Hepatocyte (in vitro differentiated cells): ENCODE data around the gene CADPS2. TPM values are rescaled to one million over a fixed set of nuclear protein-coding genes. Genes with fewer than 3 reads are reported as not detected.

Source experiments
- DNase-seq: peaks from one replicate; pipeline ENCODE4 v3.0.0-alpha.2; 2016; ENCODE audit warnings: low spot score
- H2AFZ ChIP-seq: fragments of 200-600 bp; sonication (generic); 2 replicates; pipeline ENCODE4 v1.6.0; 2016; ENCODE audit warnings: antibody characterized with exemption, mild to moderate bottlenecking
- H3K27ac ChIP-seq: fragments of 200-600 bp; sonication (generic); 2 replicates; pipeline ENCODE4 v1.5.1; 2016; ENCODE audit warnings: mild to moderate bottlenecking
- H3K27me3 ChIP-seq: fragments of 200-600 bp; sonication (generic); 2 replicates; pipeline ENCODE4 v1.6.1; 2016
- H3K36me3 ChIP-seq: fragments of 200-600 bp; sonication (generic); replicated peaks from 2 replicates; pipeline ENCODE4 v1.5.1; 2016; ENCODE audit warnings: low read depth; ENCODE audit not compliant: insufficient read depth
- H3K4me1 ChIP-seq: fragments of 200-600 bp; sonication (generic); 2 replicates; pipeline ENCODE4 v1.5.1; 2016; ENCODE audit warnings: mild to moderate bottlenecking, moderate library complexity; ENCODE audit not compliant: insufficient read depth
- H3K4me2 ChIP-seq: fragments of 200-600 bp; sonication (generic); 2 replicates; pipeline ENCODE4 v1.6.0; 2016
- H3K4me3 ChIP-seq: fragments of 200-600 bp; sonication (generic); 2 replicates; pipeline ENCODE4 v1.5.1; 2016; ENCODE audit warnings: mild to moderate bottlenecking
- H3K79me2 ChIP-seq: fragments of 200-600 bp; sonication (generic); 2 replicates; pipeline ENCODE4 v1.6.0; 2017; ENCODE audit warnings: mild to moderate bottlenecking
- H3K9me2 ChIP-seq: fragments of 200-600 bp; sonication (generic); replicated peaks from 2 replicates; pipeline ENCODE4 v1.6.0; 2017; ENCODE audit warnings: mild to moderate bottlenecking; ENCODE audit not compliant: insufficient read depth
- H3K9me3 ChIP-seq: fragments of 200-600 bp; sonication (generic); 2 replicates; pipeline ENCODE4 v1.5.1; 2016; ENCODE audit warnings: low read depth, mild to moderate bottlenecking
- H4K20me1 ChIP-seq: fragments of 200-600 bp; sonication (generic); 2 replicates; pipeline ENCODE4 v1.6.0; 2016; ENCODE audit warnings: mild to moderate bottlenecking; ENCODE audit not compliant: insufficient read depth, poor library complexity, severe bottlenecking
- CTCF ChIP-seq: fragments of 200-600 bp; sonication (generic); IDR thresholded peaks from 2 replicates; pipeline ENCODE4 v1.5.1; 2016; ENCODE audit warnings: antibody characterized with exemption, mild to moderate bottlenecking; ENCODE audit not compliant: poor library complexity
- EZH2 ChIP-seq: fragments of 200-600 bp; sonication (generic); IDR thresholded peaks from 2 replicates; pipeline ENCODE4 v1.6.1; 2016; ENCODE audit warnings: antibody characterized with exemption, mild to moderate bottlenecking, borderline replicate concordance
- EZH2phosphoT487 ChIP-seq: fragments of 200-600 bp; sonication (generic); IDR thresholded peaks from one replicate; pipeline ENCODE4 v1.6.1; 2018; ENCODE audit warnings: antibody characterized with exemption, mild to moderate bottlenecking, low read depth, moderate library complexity; ENCODE audit not compliant: unreplicated experiment, severe bottlenecking
- WGBS: methylation state at CpG from one replicate; pipeline ENCODE4 v1.1.6; 2016; ENCODE audit warnings: low lambda C conversion rate; ENCODE audit errors: missing lambda C conversion rate; 5-methylcytosine and 5-hydroxymethylcytosine counted together
- polyA plus RNA-seq: library from polyadenylated mRNA; unstranded; fragments of >200 nt; fragmentation: Nextera tagmentation; extraction: Ambion mirVana; gene quantifications from 2 replicates; pipeline ENCODE4 v1.2.1, GENCODE V29; 2016
- total RNA-seq: library from RNA; depleted of rRNA; stranded (reverse); fragments of >200 nt; gene quantifications from 2 replicates; pipeline ENCODE4 v1.2.3, GENCODE V29; 2014

The CADPS2 gene
- total and polyA plus RNA-seq, 2 experiments from 2014 or later = 15.7 to 37.4 TPM

DNA sequence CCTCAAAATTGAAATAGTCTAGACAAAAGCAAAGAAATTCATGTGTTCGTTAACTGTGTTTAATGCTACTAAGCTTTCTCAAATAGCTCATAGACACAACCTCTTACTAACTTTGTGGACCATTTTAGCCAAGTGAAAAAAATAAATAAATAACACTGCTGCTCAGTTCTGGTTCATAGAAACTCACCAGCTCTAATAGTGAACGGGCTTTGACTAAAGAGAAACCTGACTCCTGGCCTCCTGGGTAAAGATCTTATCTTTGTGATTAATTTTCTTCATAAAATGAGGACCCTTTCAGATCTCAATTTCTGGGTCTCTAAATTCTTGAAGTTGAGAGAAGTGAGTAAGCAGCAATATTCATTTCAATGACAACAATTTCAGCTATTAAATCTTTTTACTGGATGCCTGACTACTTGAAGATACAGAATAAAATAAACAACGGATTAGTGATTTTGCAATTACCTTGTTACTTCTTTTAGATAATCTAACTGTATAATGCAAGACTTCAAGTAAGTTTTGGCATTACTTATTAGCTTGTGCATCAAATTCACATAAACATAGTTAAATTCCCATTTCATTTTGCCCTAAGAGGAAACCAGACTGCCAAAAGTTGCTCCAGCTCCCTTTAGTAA is 3.1 kb downstream of the CADPS2 start:
- no peak overlapping the region for H3K27ac ChIP-seq
- no peaks in the 10 kb centered on the region for H4K20me1 ChIP-seq
- H3K79me2 ChIP-seq = peaks cover 46% of the 10 kb centered on the region
- H3K4me2 ChIP-seq = peak overlapping the region; percentile 93
- no peaks in the 10 kb centered on the region for H3K36me3 ChIP-seq
- H3K4me3 ChIP-seq = no peak overlapping the region
- H3K27me3 ChIP-seq = no peaks in the 10 kb centered on the region
- no peak overlapping the region for H2AFZ ChIP-seq
- peaks cover 22% of the 10 kb centered on the region for H3K4me1 ChIP-seq
- TF ChIP-seq EZH2 (no peak), CTCF (no peak), EZH2phosphoT487 (no peak)
- H3K9me3 ChIP-seq = no peaks in the 10 kb centered on the region
- WGBS = 61% methylated on average over 3 of the region's 3 CpGs
- H3K9me2 ChIP-seq = no peaks in the 10 kb centered on the region
- no peak for DNase-seq

- TF ChIP-seq CTCF (no peak), EZH2phosphoT487 (no peak), EZH2 (no peak)
- Histone ChIP-seq H3K27ac (no peak overlapping the region), H4K20me1 (no peaks in the 10 kb centered on the region), H2AFZ (no peak overlapping the region), H3K4me3 (no peak overlapping the region), H3K79me2 (peaks cover 51% of the 10 kb centered on the region), H3K4me1 (peaks cover 22% of the 10 kb centered on the region), H3K9me3 (no peaks in the 10 kb centered on the region), H3K9me2 (no peaks in the 10 kb centered on the region), H3K4me2 (peak overlapping the region; percentile 6), H3K36me3 (no peaks in the 10 kb centered on the region), H3K27me3 (no peaks in the 10 kb centered on the region)
- WGBS = 78% methylated on average over 1 of the region's 1 CpG
- DNase-seq = no peak
These were observed 4.9 kb downstream of the CADPS2 start for GRCh38 chr7:122881324-122881723.

DNA sequence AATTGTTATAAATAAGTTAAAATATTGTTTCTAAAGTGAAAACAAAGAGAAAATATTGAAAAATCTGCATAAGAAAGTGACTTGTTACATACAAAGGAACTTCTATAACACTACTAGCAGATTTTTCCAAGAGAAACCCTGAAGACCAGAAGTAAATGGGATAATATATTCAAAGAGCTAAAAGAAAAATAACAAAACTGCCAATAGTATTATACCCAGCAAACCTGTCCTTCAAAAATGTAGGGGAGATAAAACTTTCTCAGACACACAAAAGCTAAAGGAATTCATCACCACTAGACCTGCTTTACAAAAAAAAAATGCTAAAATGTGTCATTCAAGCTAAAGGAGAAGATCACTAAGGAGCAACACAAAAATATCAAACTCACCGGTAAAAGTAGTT is 17.0 kb downstream of the CADPS2 start:
- H3K4me1 ChIP-seq = no peaks in the 10 kb centered on the region
- no peaks in the 10 kb centered on the region for H4K20me1 ChIP-seq
- peaks cover 7% of the 10 kb centered on the region for H3K9me3 ChIP-seq
- TF ChIP-seq EZH2 (no peak), CTCF (no peak), EZH2phosphoT487 (no peak)
- H3K4me3 ChIP-seq = no peak overlapping the region
- 97% methylated on average over 1 of the region's 1 CpG for WGBS
- no peak overlapping the region for H3K4me2 ChIP-seq
- H3K27ac ChIP-seq = no peak overlapping the region
- no peaks in the 10 kb centered on the region for H3K9me2 ChIP-seq
- H3K36me3 ChIP-seq = no peaks in the 10 kb centered on the region
- H3K79me2 ChIP-seq = peaks cover 3% of the 10 kb centered on the region
- no peaks in the 10 kb centered on the region for H3K27me3 ChIP-seq
- H2AFZ ChIP-seq = no peak overlapping the region
- no peak for DNase-seq
